ENCODE measurements around the gene TNK1. TPM values are rescaled to one million over a fixed set of nuclear protein-coding genes. Genes with fewer than 3 reads are reported as not detected.

Gene TNK1
- total RNA-seq, 1 donor from 2014 or later: 9.9 TPM

GRCh38 chr17:7409716-7410115 is 28.8 kb downstream of the TNK1 start:
- Mint-ChIP-seq H3K4me3 (no peak overlapping the region), H3K27ac (no peak overlapping the region)

GRCh38 chr17:7410634-7411426 is 29.9 kb downstream of the TNK1 start:
- no peaks in the 10 kb centered on the region for H3K27me3 Mint-ChIP-seq (ENCODE audit: low read depth)
- H3K4me3 Mint-ChIP-seq: no peak overlapping the region
- peaks cover 24% of the 10 kb centered on the region for H3K4me1 Mint-ChIP-seq
- no peak for DNase-seq (ENCODE audit: low spot score in 2 of 2, unreplicated experiment in 2 of 2)
- peaks cover 32% of the 10 kb centered on the region for H3K36me3 Mint-ChIP-seq
- no peak for TF ChIP-seq CTCF (IDR thresholded peaks at IDR 0.05; ENCODE audit: unreplicated experiment)
- H3K27ac Mint-ChIP-seq: no peak overlapping the region
- H3K9me3 Mint-ChIP-seq: no peaks in the 10 kb centered on the region

More at GRCh38 chr17:7409716-7410115, 28.8 kb downstream of the TNK1 start:
- Mint-ChIP-seq H3K4me1 (peaks cover 28% of the 10 kb centered on the region), H3K9me3 (no peaks in the 10 kb centered on the region), H3K36me3 (peaks cover 22% of the 10 kb centered on the region), H3K27me3 (ENCODE audit: low read depth) (no peaks in the 10 kb centered on the region)
- no peak for DNase-seq (ENCODE audit: low spot score in 2 of 2, unreplicated experiment in 2 of 2)
- no peak for TF ChIP-seq CTCF (IDR thresholded peaks at IDR 0.05; ENCODE audit: unreplicated experiment)

GRCh38 chr17:7411427-7411750 is 30.5 kb downstream of the TNK1 start:
- no peak for TF ChIP-seq CTCF (IDR thresholded peaks at IDR 0.05; ENCODE audit: unreplicated experiment)
- Mint-ChIP-seq H3K4me1 (peaks cover 19% of the 10 kb centered on the region), H3K9me3 (no peaks in the 10 kb centered on the region), H3K27me3 (ENCODE audit: low read depth) (no peaks in the 10 kb centered on the region), H3K27ac (no peak overlapping the region), H3K36me3 (peaks cover 35% of the 10 kb centered on the region), H3K4me3 (no peak overlapping the region)
- DNase-seq (ENCODE audit: low spot score in 2 of 2, unreplicated experiment in 2 of 2): no peak

GRCh38 chr17:7413346-7413985 is 32.6 kb downstream of the TNK1 start:
- Mint-ChIP-seq H3K4me3 (no peak overlapping the region), H3K27ac (no peak overlapping the region), H3K9me3 (no peaks in the 10 kb centered on the region), H3K27me3 (ENCODE audit: low read depth) (no peaks in the 10 kb centered on the region), H3K4me1 (peaks cover 11% of the 10 kb centered on the region), H3K36me3 (peaks cover 38% of the 10 kb centered on the region)
- TF ChIP-seq CTCF (IDR thresholded peaks at IDR 0.05; ENCODE audit: unreplicated experiment): no peak
- DNase-seq (ENCODE audit: low spot score in 2 of 2, unreplicated experiment in 2 of 2): no peak

GRCh38 chr17:7414837-7415236 is 33.9 kb downstream of the TNK1 start:
- H3K9me3 Mint-ChIP-seq: no peaks in the 10 kb centered on the region
- no peak overlapping the region for H3K27ac Mint-ChIP-seq
- H3K27me3 Mint-ChIP-seq (ENCODE audit: low read depth): no peaks in the 10 kb centered on the region
- no peak for DNase-seq (ENCODE audit: low spot score in 2 of 2, unreplicated experiment in 2 of 2)
- no peak for TF ChIP-seq CTCF (IDR thresholded peaks at IDR 0.05; ENCODE audit: unreplicated experiment)
- no peak overlapping the region for H3K4me3 Mint-ChIP-seq
- H3K36me3 Mint-ChIP-seq: peaks cover 29% of the 10 kb centered on the region
- H3K4me1 Mint-ChIP-seq: peaks cover 11% of the 10 kb centered on the region

All from mesothelial cell of epicardium (in vitro differentiated cells).